ENCODE measurements around the gene PSD4.

DNA sequence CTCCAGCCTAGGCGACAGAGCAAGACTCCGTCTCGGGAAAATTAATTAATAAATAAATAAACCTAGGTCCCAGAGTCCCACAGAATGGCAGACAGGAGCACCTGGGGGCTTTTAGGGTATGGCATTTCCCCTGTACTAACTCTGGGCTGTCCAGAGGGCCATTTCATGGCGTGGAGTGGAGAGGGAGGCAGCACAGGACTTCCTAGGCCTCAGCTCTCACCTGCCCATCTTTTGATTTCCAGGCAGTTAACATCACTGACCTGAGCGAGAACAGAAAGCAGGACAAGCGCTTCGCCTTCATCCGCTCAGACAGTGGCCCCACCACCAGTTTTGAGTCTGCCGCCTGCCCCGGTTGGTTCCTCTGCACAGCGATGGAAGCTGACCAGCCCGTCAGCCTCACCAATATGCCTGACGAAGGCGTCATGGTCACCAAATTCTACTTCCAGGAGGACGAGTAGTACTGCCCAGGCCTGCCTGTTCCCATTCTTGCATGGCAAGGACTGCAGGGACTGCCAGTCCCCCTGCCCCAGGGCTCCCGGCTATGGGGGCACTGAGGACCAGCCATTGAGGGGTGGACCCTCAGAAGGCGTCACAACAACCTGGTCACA is 41.3 kb upstream of the PSD4 start:
- TF ChIP-seq, protein P1, sequence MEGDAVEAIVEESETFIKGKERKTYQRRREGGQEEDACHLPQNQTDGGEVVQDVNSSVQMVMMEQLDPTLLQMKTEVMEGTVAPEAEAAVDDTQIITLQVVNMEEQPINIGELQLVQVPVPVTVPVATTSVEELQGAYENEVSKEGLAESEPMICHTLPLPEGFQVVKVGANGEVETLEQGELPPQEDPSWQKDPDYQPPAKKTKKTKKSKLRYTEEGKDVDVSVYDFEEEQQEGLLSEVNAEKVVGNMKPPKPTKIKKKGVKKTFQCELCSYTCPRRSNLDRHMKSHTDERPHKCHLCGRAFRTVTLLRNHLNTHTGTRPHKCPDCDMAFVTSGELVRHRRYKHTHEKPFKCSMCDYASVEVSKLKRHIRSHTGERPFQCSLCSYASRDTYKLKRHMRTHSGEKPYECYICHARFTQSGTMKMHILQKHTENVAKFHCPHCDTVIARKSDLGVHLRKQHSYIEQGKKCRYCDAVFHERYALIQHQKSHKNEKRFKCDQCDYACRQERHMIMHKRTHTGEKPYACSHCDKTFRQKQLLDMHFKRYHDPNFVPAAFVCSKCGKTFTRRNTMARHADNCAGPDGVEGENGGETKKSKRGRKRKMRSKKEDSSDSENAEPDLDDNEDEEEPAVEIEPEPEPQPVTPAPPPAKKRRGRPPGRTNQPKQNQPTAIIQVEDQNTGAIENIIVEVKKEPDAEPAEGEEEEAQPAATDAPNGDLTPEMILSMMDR (IDR thresholded peaks at IDR 0.05; ENCODE audit: low read depth, low read length), result no peak
- no peak for TF ChIP-seq EZH2phosphoT487 (IDR thresholded peaks at IDR 0.05; ENCODE audit: low read depth)
